Ovary (tissue), 9 donors: ENCODE results near the gene AHRR. TPM values are rescaled to one million over a fixed set of nuclear protein-coding genes. Genes with fewer than 3 reads are reported as not detected.

Source experiments
- DNase-seq, 5 donors: peaks; one replicate each; pipeline ENCODE4 v3.0.0-alpha.2; 2019 to 2020
- H3K27ac ChIP-seq, 2 donors: fragments of 200-600 bp; one replicate each; pipeline versions ENCODE4 v1.5.1 to v1.8.0; 2019 to 2022
- H3K27me3 ChIP-seq: fragments of 200-600 bp; one replicate; pipeline ENCODE4 v1.8.0; 2022
- H3K36me3 ChIP-seq: fragments of 200-600 bp; sonication (generic); one replicate; pipeline ENCODE4 v1.5.1; 2019
- H3K4me1 ChIP-seq: one replicate; pipeline ENCODE4 v1.8.1; 2013; ENCODE audit warnings: mild to moderate bottlenecking, moderate library complexity; ENCODE audit not compliant: insufficient read depth
- H3K4me3 ChIP-seq: fragments of 200-600 bp; sonication (generic); one replicate; pipeline ENCODE4 v1.5.1; 2017
- H3K9me3 ChIP-seq, 2 donors: fragments of 200-600 bp in 1 of 2; sonication (generic) in 1 of 2; one replicate each; pipeline versions ENCODE4 v1.5.1 to v1.8.1; 2013 to 2019; ENCODE audit warnings: mild to moderate bottlenecking in 1 of 2, moderate library complexity in 1 of 2
- CTCF ChIP-seq, 3 donors: fragments of 450-650 bp in 2 of 3; fragments of 200-600 bp in 1 of 3; IDR thresholded peaks; one replicate each; pipeline versions ENCODE4 v1.5.1 to v1.8.0; 2016 to 2022; ENCODE audit warnings: antibody characterized with exemption in 3 of 3, mild to moderate bottlenecking in 1 of 3
- EP300 ChIP-seq: sonication (generic); formaldehyde crosslinking; IDR thresholded peaks from one replicate; pipeline ENCODE4 v1.6.1; 2017; ENCODE audit warnings: antibody characterized with exemption
- POLR2A ChIP-seq: fragments of 450-650 bp; IDR thresholded peaks from one replicate; pipeline ENCODE4 v1.6.1; 2017; ENCODE audit warnings: antibody characterized with exemption, mild to moderate bottlenecking, moderate library complexity
- WGBS, 3 donors: extraction: QIAGEN DNeasy Blood & Tissue Kit in 1 of 3; methylation state at CpG; one replicate each; pipeline versions ENCODE4 v1.1.5 to v1.1.7; 2013 to 2017; 5-methylcytosine and 5-hydroxymethylcytosine counted together
- intact Hi-C, 4 donors: fragments of 100-400 bp; cut with DNase I; formaldehyde crosslinking; loops; one replicate each; pipeline versions ENCODE4 v1.11.0 to v1.15.1; 2022 to 2023
- polyA plus RNA-seq, 2 donors: library from polyadenylated mRNA; stranded (reverse); fragments of 200-250 nt in 1 of 2; fragments of 350-450 nt in 1 of 2; fragmentation: Illumina TruSeq in 1 of 2; extraction: RNeasy Lipid Tissue Mini Kit (QIAGEN cat#74804) in 1 of 2; gene quantifications; one replicate each; pipeline ENCODE4 v1.2.3, GENCODE V29; 2013 to 2014
- total RNA-seq, 7 donors: library from RNA; depleted of rRNA in 2 of 7; stranded (reverse); fragments of >200 nt in 2 of 7; fragmentation: NEBNext Ultra II Directional in 3 of 7; extraction: Animal tissue kit (Norgen Biotek cat#: 25700) in 3 of 7; gene quantifications; one replicate each; pipeline versions ENCODE4 v1.1.0 to v1.2.4, GENCODE V29; 2016 to 2023
- donor health status: DM: no; HTN: no; CAD: no; lungs with moderate emphysema.
- donor health status: DM: no; HTN: no; CAD: no.
- donor health status: Bipolar disorder and iron deficiency.
- donor health status: DM: yes; HTN: yes; CAD: no.
- donor health status: DM: no; HTN: no; CAD: no.
- donor health status: DM: yes; HTN: yes; CAD: no.

The AHRR gene
- total and polyA plus RNA-seq, 9 donors, result 0.72 to 14.9 (median 2.0) TPM

- no peak overlapping the region for H3K4me3 ChIP-seq
- H3K27me3 ChIP-seq, result no peaks in the 10 kb centered on the region
- intact Hi-C loops, result no loop called here
- WGBS, 3 donors, result 2 to 5% (median 4%) methylated on average over 54 to 65 of the region's 65 CpGs
- H3K4me1 ChIP-seq, result no peaks in the 10 kb centered on the region
- no peaks in the 10 kb centered on the region for H3K36me3 ChIP-seq
- peak in 1 of 5 donors; percentile 12 for DNase-seq
- no peak for TF ChIP-seq EP300
- no peak for TF ChIP-seq POLR2A
- no peak for TF ChIP-seq CTCF (IDR thresholded peaks at IDR 0.05)
- H3K9me3 ChIP-seq, result no peaks in the 10 kb centered on the region
- H3K27ac ChIP-seq, result no peak overlapping the region
Measured at GRCh38 chr5:320524-321229, 837 bp upstream of the AHRR start.

GRCh38 chr5:321726-322251 lies 275 bp downstream of the AHRR start:
- TF ChIP-seq POLR2A, result no peak
- TF ChIP-seq EP300, result no peak
- TF ChIP-seq CTCF (IDR thresholded peaks at IDR 0.05), result no peak
- Histone ChIP-seq H3K4me1 (no peaks in the 10 kb centered on the region), H3K9me3 (no peaks in the 10 kb centered on the region), H3K27me3 (no peaks in the 10 kb centered on the region), H3K4me3 (peak overlapping the region; percentile 17), H3K27ac (no peak overlapping the region), H3K36me3 (no peaks in the 10 kb centered on the region)
- WGBS, 3 donors, result 0 to 1% (median 0%) methylated on average over 32 to 67 of the region's 67 CpGs
- intact Hi-C loops, result no loop called here
- peak in 1 of 5 donors; percentile 9 for DNase-seq

GRCh38 chr5:322281-322941 lies 897 bp downstream of the AHRR start:
- H3K27ac ChIP-seq, result no peak overlapping the region
- DNase-seq, result no peak
- H3K4me1 ChIP-seq, result no peaks in the 10 kb centered on the region
- intact Hi-C loops, result no loop called here
- no peaks in the 10 kb centered on the region for H3K27me3 ChIP-seq
- H3K4me3 ChIP-seq, result peak overlapping the region; percentile 17
- H3K36me3 ChIP-seq, result no peaks in the 10 kb centered on the region
- H3K9me3 ChIP-seq, result no peaks in the 10 kb centered on the region
- 18 to 38% (median 22%) methylated on average over 55 to 56 of the region's 56 CpGs for WGBS, 3 donors
- TF ChIP-seq CTCF (IDR thresholded peaks at IDR 0.05), result no peak
- no peak for TF ChIP-seq POLR2A
- TF ChIP-seq EP300, result no peak

GRCh38 chr5:322942-323879 lies 1.7 kb downstream of the AHRR start:
- no peaks in the 10 kb centered on the region for H3K9me3 ChIP-seq
- H3K27me3 ChIP-seq, result no peaks in the 10 kb centered on the region
- no peaks in the 10 kb centered on the region for H3K36me3 ChIP-seq
- no peak overlapping the region for H3K27ac ChIP-seq
- no peak for DNase-seq
- 67 to 70% (median 70%) methylated on average over 30 of the region's 30 CpGs for WGBS, 3 donors
- H3K4me1 ChIP-seq, result no peaks in the 10 kb centered on the region
- intact Hi-C loops, result no loop called here
- TF ChIP-seq EP300, result no peak
- no peak for TF ChIP-seq POLR2A
- TF ChIP-seq CTCF (IDR thresholded peaks at IDR 0.05), result no peak
- no peak overlapping the region for H3K4me3 ChIP-seq
